WTC11 (cell line): ENCODE data around the gene CRNKL1. TPM values are rescaled to one million over a fixed set of nuclear protein-coding genes. Genes with fewer than 3 reads are reported as not detected.

Experiments
- ATAC-seq: fragments of 200-7000 bp; cut with Tn5 transposase; 2 replicates; pipeline ENCODE4 v1.10.0; 2021; ENCODE audit warnings: mild to moderate bottlenecking, moderate library complexity
- CTCF ChIA-PET: fragments of 300-600 bp; sonication (Branson Sonifier 250); formaldehyde crosslinking; loops from one replicate; lab custom pipeline; 2021; ENCODE audit warnings: antibody characterized with exemption; lab: Charles Lee
- POLR2A ChIA-PET: fragments of 350-600 bp; sonication (Branson Sonifier 250); formaldehyde crosslinking; loops from one replicate; lab custom pipeline; 2021; ENCODE audit warnings: antibody characterized with exemption; lab: Charles Lee
- DNase-seq: peaks from one replicate; pipeline ENCODE4 v3.0.0; 2021; ENCODE audit warnings: low spot score
- H3K27ac Mint-ChIP-seq: 2 replicates; pipeline ENCODE4 v1.8.0; 2021; ENCODE audit warnings: mixed read lengths
- H3K27me3 Mint-ChIP-seq: 2 replicates; pipeline ENCODE4 v1.8.0; 2021; ENCODE audit warnings: low read depth, mild to moderate bottlenecking, moderate library complexity, mixed read lengths
- H3K36me3 Mint-ChIP-seq: 2 replicates; pipeline ENCODE4 v1.8.0; 2021; ENCODE audit warnings: mixed read lengths
- H3K4me1 Mint-ChIP-seq: 2 replicates; pipeline ENCODE4 v1.8.0; 2022; ENCODE audit warnings: mixed read lengths
- H3K4me3 Mint-ChIP-seq: 2 replicates; pipeline ENCODE4 v1.8.0; 2021; ENCODE audit warnings: mild to moderate bottlenecking, moderate library complexity, mixed read lengths
- H3K9me3 Mint-ChIP-seq: 2 replicates; pipeline ENCODE4 v1.8.0; 2021; ENCODE audit warnings: mixed read lengths
- EMX1 ChIP-seq: fragments of 250-450 bp; sonication (Bioruptor Pico); IDR thresholded peaks from 2 replicates; pipeline ENCODE4 v1.8.0; 2021; ENCODE audit warnings: mild to moderate bottlenecking
- GTF2I ChIP-seq: fragments of 250-450 bp; sonication (Bioruptor Pico); conservative IDR thresholded peaks from 2 replicates; pipeline ENCODE4 v1.4.0; 2021; ENCODE audit warnings: mild to moderate bottlenecking
- KAT7 ChIP-seq: sonication (generic); formaldehyde crosslinking; IDR thresholded peaks from 2 replicates; pipeline ENCODE4 v1.8.1; 2023; ENCODE audit warnings: missing genetic modification reagents, mild to moderate bottlenecking, borderline replicate concordance
- OVOL2 ChIP-seq: fragments of 250-450 bp; sonication (Bioruptor Pico); IDR thresholded peaks from 2 replicates; pipeline ENCODE4 v1.9.0; 2021; ENCODE audit warnings: mild to moderate bottlenecking, borderline replicate concordance
- RORB ChIP-seq: fragments of 250-450 bp; sonication (Bioruptor Pico); IDR thresholded peaks from 2 replicates; pipeline ENCODE4 v1.9.0; 2021; ENCODE audit warnings: mild to moderate bottlenecking
- TEAD1 ChIP-seq: sonication (generic); formaldehyde crosslinking; IDR thresholded peaks from 2 replicates; pipeline ENCODE4 v1.8.0; 2022; ENCODE audit warnings: mild to moderate bottlenecking, missing genetic modification reagents
- TEAD4 ChIP-seq: sonication (generic); formaldehyde crosslinking; IDR thresholded peaks from 2 replicates; pipeline ENCODE4 v1.8.0; 2022; ENCODE audit warnings: mild to moderate bottlenecking, missing genetic modification reagents
- TP53 ChIP-seq: sonication (generic); formaldehyde crosslinking; IDR thresholded peaks from 2 replicates; pipeline ENCODE4 v1.8.1; 2023; ENCODE audit warnings: mild to moderate bottlenecking, missing genetic modification reagents
- total RNA-seq: library from RNA; stranded (reverse); gene quantifications from 3 replicates; pipeline ENCODE4 v1.2.3, GENCODE V29; 2021
- TF ChIP-seq, protein P1 (sequence below): fragments of 250-450 bp; sonication (Bioruptor Pico); IDR thresholded peaks from 2 replicates; pipeline ENCODE4 v2.1.2; 2022; ENCODE audit warnings: mild to moderate bottlenecking, moderate library complexity
- TF ChIP-seq, protein P2 (sequence below): sonication (generic); formaldehyde crosslinking; conservative IDR thresholded peaks from 2 replicates; pipeline ENCODE4 v1.8.1; 2023; ENCODE audit warnings: mild to moderate bottlenecking, low read depth, missing genetic modification reagents, moderate library complexity
- TF ChIP-seq, protein P3 (sequence below): sonication (generic); formaldehyde crosslinking; IDR thresholded peaks from 2 replicates; pipeline ENCODE4 v1.8.0; 2023; ENCODE audit warnings: mild to moderate bottlenecking, missing genetic modification reagents
- TF ChIP-seq, protein P4 (sequence below): fragments of 250-450 bp; sonication (Bioruptor Pico); IDR thresholded peaks from 2 replicates; pipeline ENCODE4 v1.9.0; 2021; ENCODE audit warnings: mild to moderate bottlenecking
- TF ChIP-seq, protein P5 (sequence below): sonication (generic); formaldehyde crosslinking; IDR thresholded peaks from 2 replicates; pipeline ENCODE4 v1.8.1; 2023; ENCODE audit warnings: mild to moderate bottlenecking, missing genetic modification reagents

CRNKL1 gene
- total RNA-seq, 1 experiment from 2014 or later, result 22.2 TPM

DNA sequence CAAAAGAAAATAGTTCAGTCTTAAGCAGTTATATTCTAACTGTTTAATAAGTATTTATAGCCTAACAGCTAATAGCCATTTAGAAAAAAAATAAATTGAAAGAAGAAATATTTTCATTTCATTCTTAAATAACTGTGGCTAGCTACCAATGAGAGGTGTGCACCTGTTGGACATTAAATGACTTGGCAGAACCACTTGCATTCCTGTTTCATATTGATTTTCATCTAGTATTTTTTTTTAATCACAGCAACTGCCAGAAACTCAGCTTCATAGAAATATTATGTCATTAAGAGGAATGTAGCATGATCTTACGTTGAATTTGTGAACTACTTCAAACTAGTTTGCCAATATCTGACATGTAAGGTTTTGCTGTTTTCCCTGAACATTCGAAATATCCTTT, 25.0 kb downstream of the CRNKL1 start:
- POLR2A ChIA-PET, result interaction anchor here (0.6 kb wide), 1 partner anchor 13 kb away, joined by 5 read pairs; no protein-coding TSS in a partner anchor
- DNase-seq, result no peak
- ATAC-seq, result no peak
- CTCF ChIA-PET, result interaction anchor here (1.5 kb wide), 1 partner anchor 10 kb away, joined by 4 read pairs; the partner anchor contains the start of gene NAA20
- H3K4me1 Mint-ChIP-seq, result no peaks in the 10 kb centered on the region
- no peak for TF ChIP-seq EMX1
- TF ChIP-seq, protein P1, sequence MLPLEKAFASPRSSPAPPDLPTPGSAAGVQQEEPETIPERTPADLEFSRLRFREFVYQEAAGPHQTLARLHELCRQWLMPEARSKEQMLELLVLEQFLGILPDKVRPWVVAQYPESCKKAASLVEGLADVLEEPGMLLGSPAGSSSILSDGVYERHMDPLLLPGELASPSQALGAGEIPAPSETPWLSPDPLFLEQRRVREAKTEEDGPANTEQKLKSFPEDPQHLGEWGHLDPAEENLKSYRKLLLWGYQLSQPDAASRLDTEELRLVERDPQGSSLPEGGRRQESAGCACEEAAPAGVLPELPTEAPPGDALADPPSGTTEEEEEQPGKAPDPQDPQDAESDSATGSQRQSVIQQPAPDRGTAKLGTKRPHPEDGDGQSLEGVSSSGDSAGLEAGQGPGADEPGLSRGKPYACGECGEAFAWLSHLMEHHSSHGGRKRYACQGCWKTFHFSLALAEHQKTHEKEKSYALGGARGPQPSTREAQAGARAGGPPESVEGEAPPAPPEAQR (CRISPR knock-in tag), result no peak
- no peak for TF ChIP-seq TEAD4 (CRISPR knock-in tag)
- TF ChIP-seq, all 79 proteins: peak for 0
- Mint-ChIP-seq H3K36me3 (peaks cover 9% of the 10 kb centered on the region), H3K27ac (no peak overlapping the region), H3K9me3 (no peaks in the 10 kb centered on the region), H3K27me3 (no peaks in the 10 kb centered on the region), H3K4me3 (no peak overlapping the region)

DNA sequence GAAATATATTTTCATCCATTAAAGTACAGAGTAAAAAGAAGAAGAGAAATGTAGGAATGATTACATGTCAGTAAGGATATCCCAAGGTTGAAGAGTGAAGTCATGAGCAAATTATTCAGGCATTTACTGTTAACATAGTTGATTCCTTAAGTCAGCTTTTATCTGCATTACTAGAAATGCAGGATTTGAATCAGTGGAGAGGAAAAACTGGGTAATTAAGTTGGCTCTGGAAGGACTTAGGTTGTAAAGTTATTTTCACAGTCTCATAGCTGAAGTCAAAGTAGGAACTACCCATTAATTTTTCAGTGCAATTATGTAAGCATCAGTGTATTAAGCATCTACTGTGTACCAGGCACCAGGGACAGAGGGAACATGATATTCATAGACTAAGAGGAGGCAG, 27.3 kb downstream of the CRNKL1 start:
- POLR2A ChIA-PET, result no interaction called here
- Mint-ChIP-seq H3K9me3 (no peaks in the 10 kb centered on the region), H3K4me3 (no peak overlapping the region), H3K27me3 (no peaks in the 10 kb centered on the region; the same call in 1 of the 2 replicates), H3K27ac (no peak overlapping the region; the same call in 1 of the 2 replicates), H3K36me3 (peaks cover 9% of the 10 kb centered on the region), H3K4me1 (peaks cover 7% of the 10 kb centered on the region; the same call in 1 of the 2 replicates)
- CTCF ChIA-PET, result no interaction called here
- DNase-seq (no peak), ATAC-seq (no peak)
- TF ChIP-seq, protein P2, sequence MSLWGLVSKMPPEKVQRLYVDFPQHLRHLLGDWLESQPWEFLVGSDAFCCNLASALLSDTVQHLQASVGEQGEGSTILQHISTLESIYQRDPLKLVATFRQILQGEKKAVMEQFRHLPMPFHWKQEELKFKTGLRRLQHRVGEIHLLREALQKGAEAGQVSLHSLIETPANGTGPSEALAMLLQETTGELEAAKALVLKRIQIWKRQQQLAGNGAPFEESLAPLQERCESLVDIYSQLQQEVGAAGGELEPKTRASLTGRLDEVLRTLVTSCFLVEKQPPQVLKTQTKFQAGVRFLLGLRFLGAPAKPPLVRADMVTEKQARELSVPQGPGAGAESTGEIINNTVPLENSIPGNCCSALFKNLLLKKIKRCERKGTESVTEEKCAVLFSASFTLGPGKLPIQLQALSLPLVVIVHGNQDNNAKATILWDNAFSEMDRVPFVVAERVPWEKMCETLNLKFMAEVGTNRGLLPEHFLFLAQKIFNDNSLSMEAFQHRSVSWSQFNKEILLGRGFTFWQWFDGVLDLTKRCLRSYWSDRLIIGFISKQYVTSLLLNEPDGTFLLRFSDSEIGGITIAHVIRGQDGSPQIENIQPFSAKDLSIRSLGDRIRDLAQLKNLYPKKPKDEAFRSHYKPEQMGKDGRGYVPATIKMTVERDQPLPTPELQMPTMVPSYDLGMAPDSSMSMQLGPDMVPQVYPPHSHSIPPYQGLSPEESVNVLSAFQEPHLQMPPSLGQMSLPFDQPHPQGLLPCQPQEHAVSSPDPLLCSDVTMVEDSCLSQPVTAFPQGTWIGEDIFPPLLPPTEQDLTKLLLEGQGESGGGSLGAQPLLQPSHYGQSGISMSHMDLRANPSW (CRISPR knock-in tag), result no peak
- TF ChIP-seq KAT7 (CRISPR knock-in tag) (no peak), GTF2I (no peak), OVOL2 (CRISPR knock-in tag) (no peak)

DNA sequence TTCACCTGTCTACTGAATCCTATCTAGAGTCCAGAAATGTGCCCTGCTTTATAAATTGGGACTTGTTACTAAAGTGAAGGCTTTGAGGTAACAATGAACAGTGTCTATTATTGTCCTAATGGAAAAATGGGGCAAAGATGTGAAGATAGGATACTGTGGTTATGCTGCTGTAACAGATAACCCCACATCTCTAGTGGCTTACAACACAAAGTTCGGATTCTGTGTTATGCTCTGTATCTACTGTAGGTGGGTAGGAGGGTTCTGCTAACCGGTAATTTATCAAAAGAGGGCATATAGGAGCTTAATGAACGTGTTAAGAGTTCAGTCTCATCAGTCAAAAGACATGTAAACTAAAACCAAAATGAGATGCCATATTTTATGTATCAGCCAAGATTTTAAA, 28.9 kb downstream of the CRNKL1 start:
- Mint-ChIP-seq H3K4me1 (peaks cover 15% of the 10 kb centered on the region), H3K4me3 (no peak overlapping the region), H3K27me3 (no peaks in the 10 kb centered on the region; the same call in 1 of the 2 replicates), H3K27ac (no peak overlapping the region), H3K9me3 (no peaks in the 10 kb centered on the region), H3K36me3 (peaks cover 7% of the 10 kb centered on the region)
- DNase-seq, result no peak
- CTCF ChIA-PET, result no interaction called here
- no peak for TF ChIP-seq TEAD1 (CRISPR knock-in tag)
- TF ChIP-seq, protein P3, sequence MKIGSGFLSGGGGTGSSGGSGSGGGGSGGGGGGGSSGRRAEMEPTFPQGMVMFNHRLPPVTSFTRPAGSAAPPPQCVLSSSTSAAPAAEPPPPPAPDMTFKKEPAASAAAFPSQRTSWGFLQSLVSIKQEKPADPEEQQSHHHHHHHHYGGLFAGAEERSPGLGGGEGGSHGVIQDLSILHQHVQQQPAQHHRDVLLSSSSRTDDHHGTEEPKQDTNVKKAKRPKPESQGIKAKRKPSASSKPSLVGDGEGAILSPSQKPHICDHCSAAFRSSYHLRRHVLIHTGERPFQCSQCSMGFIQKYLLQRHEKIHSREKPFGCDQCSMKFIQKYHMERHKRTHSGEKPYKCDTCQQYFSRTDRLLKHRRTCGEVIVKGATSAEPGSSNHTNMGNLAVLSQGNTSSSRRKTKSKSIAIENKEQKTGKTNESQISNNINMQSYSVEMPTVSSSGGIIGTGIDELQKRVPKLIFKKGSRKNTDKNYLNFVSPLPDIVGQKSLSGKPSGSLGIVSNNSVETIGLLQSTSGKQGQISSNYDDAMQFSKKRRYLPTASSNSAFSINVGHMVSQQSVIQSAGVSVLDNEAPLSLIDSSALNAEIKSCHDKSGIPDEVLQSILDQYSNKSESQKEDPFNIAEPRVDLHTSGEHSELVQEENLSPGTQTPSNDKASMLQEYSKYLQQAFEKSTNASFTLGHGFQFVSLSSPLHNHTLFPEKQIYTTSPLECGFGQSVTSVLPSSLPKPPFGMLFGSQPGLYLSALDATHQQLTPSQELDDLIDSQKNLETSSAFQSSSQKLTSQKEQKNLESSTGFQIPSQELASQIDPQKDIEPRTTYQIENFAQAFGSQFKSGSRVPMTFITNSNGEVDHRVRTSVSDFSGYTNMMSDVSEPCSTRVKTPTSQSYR (CRISPR knock-in tag), result no peak
- TF ChIP-seq TEAD4 (CRISPR knock-in tag), result no peak
- no peak for TF ChIP-seq TP53 (CRISPR knock-in tag)
- no peak for TF ChIP-seq RORB
- TF ChIP-seq, protein P4, sequence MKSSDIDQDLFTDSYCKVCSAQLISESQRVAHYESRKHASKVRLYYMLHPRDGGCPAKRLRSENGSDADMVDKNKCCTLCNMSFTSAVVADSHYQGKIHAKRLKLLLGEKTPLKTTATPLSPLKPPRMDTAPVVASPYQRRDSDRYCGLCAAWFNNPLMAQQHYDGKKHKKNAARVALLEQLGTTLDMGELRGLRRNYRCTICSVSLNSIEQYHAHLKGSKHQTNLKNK (CRISPR knock-in tag), result no peak
- TF ChIP-seq, protein P5, sequence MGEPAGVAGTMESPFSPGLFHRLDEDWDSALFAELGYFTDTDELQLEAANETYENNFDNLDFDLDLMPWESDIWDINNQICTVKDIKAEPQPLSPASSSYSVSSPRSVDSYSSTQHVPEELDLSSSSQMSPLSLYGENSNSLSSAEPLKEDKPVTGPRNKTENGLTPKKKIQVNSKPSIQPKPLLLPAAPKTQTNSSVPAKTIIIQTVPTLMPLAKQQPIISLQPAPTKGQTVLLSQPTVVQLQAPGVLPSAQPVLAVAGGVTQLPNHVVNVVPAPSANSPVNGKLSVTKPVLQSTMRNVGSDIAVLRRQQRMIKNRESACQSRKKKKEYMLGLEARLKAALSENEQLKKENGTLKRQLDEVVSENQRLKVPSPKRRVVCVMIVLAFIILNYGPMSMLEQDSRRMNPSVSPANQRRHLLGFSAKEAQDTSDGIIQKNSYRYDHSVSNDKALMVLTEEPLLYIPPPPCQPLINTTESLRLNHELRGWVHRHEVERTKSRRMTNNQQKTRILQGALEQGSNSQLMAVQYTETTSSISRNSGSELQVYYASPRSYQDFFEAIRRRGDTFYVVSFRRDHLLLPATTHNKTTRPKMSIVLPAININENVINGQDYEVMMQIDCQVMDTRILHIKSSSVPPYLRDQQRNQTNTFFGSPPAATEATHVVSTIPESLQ (CRISPR knock-in tag), result no peak
- POLR2A ChIA-PET, result no interaction called here
- ATAC-seq, result no peak
